Breast epithelium (tissue), 4 donors: ENCODE results near the gene HAL. TPM values are rescaled to one million over a fixed set of nuclear protein-coding genes. Genes with fewer than 3 reads are reported as not detected.

Experiments
- DNase-seq, 2 donors: peaks; one replicate each; pipeline ENCODE4 v3.0.0-alpha.2; 2019; ENCODE audit warnings: low spot score in 2 of 2
- H3K27ac ChIP-seq, 2 donors: fragments of 200-600 bp; sonication (generic) in 1 of 2; one replicate each; pipeline ENCODE4 v1.5.1; 2016 to 2019; ENCODE audit warnings: mild to moderate bottlenecking in 1 of 2
- H3K27me3 ChIP-seq, 2 donors: fragments of 200-600 bp; sonication (generic) in 1 of 2; one replicate each; pipeline versions ENCODE4 v1.5.1 to v1.6.0; 2017 to 2019; ENCODE audit warnings: control low read depth in 1 of 2, mild to moderate bottlenecking in 1 of 2
- H3K36me3 ChIP-seq: fragments of 200-600 bp; one replicate; pipeline ENCODE4 v1.5.1; 2019
- H3K4me1 ChIP-seq, 2 donors: fragments of 200-600 bp; sonication (generic); one replicate each; pipeline ENCODE4 v1.5.1; 2016 to 2019; ENCODE audit warnings: control low read depth in 1 of 2
- H3K4me3 ChIP-seq, 3 donors: fragments of 200-600 bp; sonication (generic); 1 replicate in 2 of 3; 2 replicates in 1 of 3; pipeline ENCODE4 v1.5.1; 2016 to 2019; ENCODE audit warnings: mild to moderate bottlenecking in 3 of 3, moderate library complexity in 2 of 3
- H3K9me3 ChIP-seq, 2 donors: fragments of 200-600 bp; sonication (generic) in 1 of 2; one replicate each; pipeline ENCODE4 v1.5.1; 2016 to 2019; ENCODE audit warnings: control low read depth in 1 of 2
- POLR2A ChIP-seq: fragments of 450-650 bp; IDR thresholded peaks from one replicate; pipeline ENCODE4 v1.6.1; 2016; ENCODE audit warnings: antibody characterized with exemption, mild to moderate bottlenecking, moderate library complexity
- POLR2AphosphoS5 ChIP-seq, 3 donors: sonication (generic); formaldehyde crosslinking; IDR thresholded peaks; one replicate each; pipeline ENCODE4 v1.6.1; 2017; ENCODE audit warnings: antibody characterized with exemption in 3 of 3
- intact Hi-C: fragments of 100-400 bp; cut with DNase I; formaldehyde crosslinking; loops from one replicate; pipeline ENCODE4 v1.15.1; 2023; ENCODE audit warnings: low total_unique reads
- total RNA-seq, 3 donors: library from RNA; depleted of rRNA; stranded (reverse); fragments of >200 nt; gene quantifications; one replicate each; pipeline ENCODE4 v1.1.0, GENCODE V29; 2016
- TF ChIP-seq, protein P1 (sequence below), 3 donors: fragments of 450-650 bp; IDR thresholded peaks; one replicate each; pipeline ENCODE4 v1.5.1; 2016 to 2017; ENCODE audit warnings: antibody characterized with exemption in 3 of 3, mild to moderate bottlenecking in 3 of 3, moderate library complexity in 3 of 3

The HAL gene
- total RNA-seq, 3 donors from 2014 or later = 0.59 to 4.3 (median 0.98) TPM

DNA sequence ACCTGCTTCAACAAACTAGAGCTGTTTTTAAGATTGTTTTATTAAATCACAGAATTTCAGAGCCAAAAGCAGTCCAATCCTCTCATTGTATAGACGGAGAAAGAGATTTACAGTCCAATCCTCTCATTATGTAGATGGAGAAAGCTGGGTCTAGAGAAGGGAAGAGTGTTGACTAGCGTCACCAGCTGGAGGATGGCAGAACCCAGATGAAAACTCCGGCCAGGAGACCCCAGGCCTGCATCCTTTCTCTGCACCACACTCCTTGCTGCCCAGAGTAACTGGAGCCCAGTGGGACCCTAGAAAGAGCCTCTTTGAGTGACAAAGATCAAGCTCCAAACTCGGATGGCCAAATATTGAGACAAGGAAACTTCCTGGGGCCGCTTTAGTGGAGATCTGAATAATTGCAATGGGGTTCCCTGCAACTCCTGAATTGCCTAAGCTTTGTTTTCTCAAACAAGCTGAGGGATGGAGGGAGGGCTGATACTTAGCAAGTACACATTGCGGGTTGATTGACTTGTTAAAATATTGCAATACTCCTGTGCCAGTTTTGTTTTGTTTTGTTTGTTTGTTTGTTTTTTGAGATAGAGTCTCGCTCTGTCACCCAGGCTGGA, 40.5 kb downstream of the HAL start:
- DNase-seq = no peak
- Histone ChIP-seq H3K27me3 (no peaks in the 10 kb centered on the region), H3K4me1 (no peaks in the 10 kb centered on the region), H3K36me3 (no peaks in the 10 kb centered on the region), H3K27ac (no peak overlapping the region), H3K9me3 (no peaks in the 10 kb centered on the region), H3K4me3 (no peak overlapping the region)
- intact Hi-C loops = no loop called here
- TF ChIP-seq, protein P1, sequence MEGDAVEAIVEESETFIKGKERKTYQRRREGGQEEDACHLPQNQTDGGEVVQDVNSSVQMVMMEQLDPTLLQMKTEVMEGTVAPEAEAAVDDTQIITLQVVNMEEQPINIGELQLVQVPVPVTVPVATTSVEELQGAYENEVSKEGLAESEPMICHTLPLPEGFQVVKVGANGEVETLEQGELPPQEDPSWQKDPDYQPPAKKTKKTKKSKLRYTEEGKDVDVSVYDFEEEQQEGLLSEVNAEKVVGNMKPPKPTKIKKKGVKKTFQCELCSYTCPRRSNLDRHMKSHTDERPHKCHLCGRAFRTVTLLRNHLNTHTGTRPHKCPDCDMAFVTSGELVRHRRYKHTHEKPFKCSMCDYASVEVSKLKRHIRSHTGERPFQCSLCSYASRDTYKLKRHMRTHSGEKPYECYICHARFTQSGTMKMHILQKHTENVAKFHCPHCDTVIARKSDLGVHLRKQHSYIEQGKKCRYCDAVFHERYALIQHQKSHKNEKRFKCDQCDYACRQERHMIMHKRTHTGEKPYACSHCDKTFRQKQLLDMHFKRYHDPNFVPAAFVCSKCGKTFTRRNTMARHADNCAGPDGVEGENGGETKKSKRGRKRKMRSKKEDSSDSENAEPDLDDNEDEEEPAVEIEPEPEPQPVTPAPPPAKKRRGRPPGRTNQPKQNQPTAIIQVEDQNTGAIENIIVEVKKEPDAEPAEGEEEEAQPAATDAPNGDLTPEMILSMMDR (IDR thresholded peaks at IDR 0.05) = no peak
- no peak for TF ChIP-seq POLR2AphosphoS5 (IDR thresholded peaks at IDR 0.05)
- no peak for TF ChIP-seq POLR2A

DNA sequence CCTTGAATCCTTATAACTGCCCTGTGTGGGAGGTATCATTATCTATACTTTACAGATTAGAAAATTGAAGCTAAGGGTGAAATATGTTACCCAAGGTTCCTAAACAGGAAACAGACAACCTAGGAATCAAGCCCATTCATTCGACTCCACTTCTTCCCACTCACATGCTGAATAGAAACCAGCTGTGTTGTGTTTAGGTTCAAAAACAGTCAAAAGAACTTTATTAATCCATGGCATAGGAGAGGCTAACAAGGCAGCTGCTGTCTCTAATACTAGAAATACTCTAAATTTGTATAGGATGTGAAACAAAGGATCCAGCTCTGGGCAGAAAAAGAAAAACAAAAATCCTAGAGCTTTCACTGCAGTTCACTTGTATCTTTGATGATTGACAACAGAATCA, 43.1 kb downstream of the HAL start:
- H3K4me3 ChIP-seq = no peak overlapping the region
- TF ChIP-seq POLR2AphosphoS5 (IDR thresholded peaks at IDR 0.05) (no peak), POLR2A (no peak)
- TF ChIP-seq, protein P1 (IDR thresholded peaks at IDR 0.05) = no peak
- intact Hi-C loops = no loop called here
- H3K4me1 ChIP-seq = no peaks in the 10 kb centered on the region
- DNase-seq = no peak
- H3K27me3 ChIP-seq = no peaks in the 10 kb centered on the region
- H3K9me3 ChIP-seq = no peaks in the 10 kb centered on the region
- no peaks in the 10 kb centered on the region for H3K36me3 ChIP-seq
- H3K27ac ChIP-seq = no peak overlapping the region

- TF ChIP-seq, protein P1 (IDR thresholded peaks at IDR 0.05) = no peak
- TF ChIP-seq POLR2A (no peak), POLR2AphosphoS5 (IDR thresholded peaks at IDR 0.05) (no peak)
- intact Hi-C loops = no loop called here
- Histone ChIP-seq H3K9me3 (no peaks in the 10 kb centered on the region), H3K27me3 (no peaks in the 10 kb centered on the region), H3K27ac (no peak overlapping the region), H3K4me1 (no peaks in the 10 kb centered on the region), H3K4me3 (no peak overlapping the region), H3K36me3 (no peaks in the 10 kb centered on the region)
- DNase-seq = no peak
These were observed 44.6 kb downstream of the HAL start for GRCh38 chr12:95951515-95951914.

- Histone ChIP-seq H3K36me3 (no peaks in the 10 kb centered on the region), H3K27me3 (no peaks in the 10 kb centered on the region)
These were observed 46.5 kb downstream of the HAL start for GRCh38 chr12:95949477-95950206.

More at GRCh38 chr12:95949477-95950206, 46.5 kb downstream of the HAL start:
- H3K9me3 ChIP-seq = no peaks in the 10 kb centered on the region
- no peak overlapping the region for H3K4me3 ChIP-seq
- intact Hi-C loops = no loop called here
- DNase-seq = no peak
- H3K4me1 ChIP-seq = no peaks in the 10 kb centered on the region
- H3K27ac ChIP-seq = no peak overlapping the region
- TF ChIP-seq, protein P1 (IDR thresholded peaks at IDR 0.05) = no peak
- no peak for TF ChIP-seq POLR2A
- no peak for TF ChIP-seq POLR2AphosphoS5 (IDR thresholded peaks at IDR 0.05)
